GM19025 (cell line): Measurements from ENCODE around the gene ZNF76.

Source experiments
- ATAC-seq: cut with Tn5 transposase; IDR thresholded peaks from one replicate; pipeline ENCODE4 v1.9.1; 2021; ENCODE audit warnings: mild to moderate bottlenecking, low read depth, moderate library complexity; ENCODE audit not compliant: unreplicated experiment

The ZNF76 gene

GRCh38 chr6:35259194-35259947, at the start of gene ZNF76:
TSS of gene ZNF76 (plus strand) at chr6:35259735. CDS start at chr6:35281152, 21,417 bp downstream.
- ATAC-seq: peak; percentile 89

- no peak for ATAC-seq
Measured at GRCh38 chr6:35213298-35213791, 46.2 kb upstream of the ZNF76 start.

GRCh38 chr6:35213824-35214756, 45.4 kb upstream of the ZNF76 start, which contains the start of gene SCUBE3:
TSS of gene SCUBE3 (plus strand) at chr6:35213956. CDS start at chr6:35214419, 463 bp downstream.
- no peak for ATAC-seq

GRCh38 chr6:35214869-35215664, 44.5 kb upstream of the ZNF76 start:
- no peak for ATAC-seq

GRCh38 chr6:35215665-35216411, 43.7 kb upstream of the ZNF76 start:
- no peak for ATAC-seq

- no peak for ATAC-seq
Measured at GRCh38 chr6:35216412-35216732, 43.2 kb upstream of the ZNF76 start.

GRCh38 chr6:35216851-35217811, 42.4 kb upstream of the ZNF76 start:
- ATAC-seq: no peak

- ATAC-seq: no peak
Measured at GRCh38 chr6:35218021-35218420, 41.5 kb upstream of the ZNF76 start.

- no peak for ATAC-seq
Measured at GRCh38 chr6:35218456-35218855, 41.1 kb upstream of the ZNF76 start.

GRCh38 chr6:35219683-35220326, 39.7 kb upstream of the ZNF76 start:
- no peak for ATAC-seq

GRCh38 chr6:35220711-35221110, 38.8 kb upstream of the ZNF76 start:
- no peak for ATAC-seq

- no peak for ATAC-seq
Measured at GRCh38 chr6:35223396-35223795, 36.1 kb upstream of the ZNF76 start.

GRCh38 chr6:35224720-35225119, 34.8 kb upstream of the ZNF76 start:
- ATAC-seq: no peak

- no peak for ATAC-seq
Measured at GRCh38 chr6:35228481-35228880, 31.1 kb upstream of the ZNF76 start.

GRCh38 chr6:35229304-35229703, 30.2 kb upstream of the ZNF76 start:
- ATAC-seq: no peak

- ATAC-seq: no peak
Measured at GRCh38 chr6:35230498-35230897, 29.0 kb upstream of the ZNF76 start.

GRCh38 chr6:35230950-35231349, 28.6 kb upstream of the ZNF76 start:
- no peak for ATAC-seq

GRCh38 chr6:35231563-35231962, 28.0 kb upstream of the ZNF76 start:
- ATAC-seq: no peak
